Body of pancreas (tissue), 4 donors: ENCODE data around the gene ATP5MK.

Source experiments
- POLR2A ChIP-seq, 3 donors: fragments of 450-650 bp; IDR thresholded peaks; one replicate each; pipeline ENCODE4 v1.6.1; 2016; ENCODE audit warnings: antibody characterized with exemption in 3 of 3, mild to moderate bottlenecking in 2 of 3
- TF ChIP-seq, protein P1 (sequence below), 7 experiments: fragments of 450-650 bp in 4 of 7; fragments of 200-600 bp in 3 of 7; sonication (generic) in 3 of 7; IDR thresholded peaks; one replicate each; pipeline ENCODE4 v1.5.1; 2016 to 2019; ENCODE audit warnings: antibody characterized with exemption in 7 of 7

DNA sequence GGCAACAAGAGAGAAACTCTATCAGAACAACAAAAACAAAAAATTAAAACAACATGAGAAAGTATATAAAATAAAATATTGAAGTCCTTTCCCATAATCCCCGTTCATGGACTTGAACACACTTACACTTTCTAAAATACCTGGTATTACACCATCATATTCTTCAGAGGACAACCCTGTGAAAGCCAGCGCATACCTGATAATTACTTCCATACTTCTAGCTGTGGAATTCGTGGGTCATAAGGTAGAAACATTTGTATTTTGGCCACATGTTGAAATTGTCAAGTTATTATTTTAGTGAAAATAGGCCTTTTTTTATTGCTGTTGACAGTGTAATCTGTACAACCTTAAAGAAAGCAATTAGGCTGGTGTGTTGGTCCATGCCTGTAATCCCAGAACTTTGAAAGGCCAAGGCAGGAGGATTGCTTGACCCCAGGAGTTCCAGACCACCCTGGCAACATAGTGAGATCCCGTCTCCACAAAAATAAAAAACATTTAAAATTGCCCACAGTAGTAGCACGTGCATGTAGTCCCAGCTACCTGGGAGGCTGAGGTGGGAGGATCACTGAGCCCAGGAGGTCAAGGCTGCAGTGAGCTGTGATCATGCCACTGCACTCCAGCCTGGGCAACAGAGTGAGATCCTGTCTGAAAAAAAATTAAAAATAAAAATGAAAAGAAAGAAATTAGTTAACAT is 40.2 kb downstream of the ATP5MK start:
- TF ChIP-seq, protein P1, sequence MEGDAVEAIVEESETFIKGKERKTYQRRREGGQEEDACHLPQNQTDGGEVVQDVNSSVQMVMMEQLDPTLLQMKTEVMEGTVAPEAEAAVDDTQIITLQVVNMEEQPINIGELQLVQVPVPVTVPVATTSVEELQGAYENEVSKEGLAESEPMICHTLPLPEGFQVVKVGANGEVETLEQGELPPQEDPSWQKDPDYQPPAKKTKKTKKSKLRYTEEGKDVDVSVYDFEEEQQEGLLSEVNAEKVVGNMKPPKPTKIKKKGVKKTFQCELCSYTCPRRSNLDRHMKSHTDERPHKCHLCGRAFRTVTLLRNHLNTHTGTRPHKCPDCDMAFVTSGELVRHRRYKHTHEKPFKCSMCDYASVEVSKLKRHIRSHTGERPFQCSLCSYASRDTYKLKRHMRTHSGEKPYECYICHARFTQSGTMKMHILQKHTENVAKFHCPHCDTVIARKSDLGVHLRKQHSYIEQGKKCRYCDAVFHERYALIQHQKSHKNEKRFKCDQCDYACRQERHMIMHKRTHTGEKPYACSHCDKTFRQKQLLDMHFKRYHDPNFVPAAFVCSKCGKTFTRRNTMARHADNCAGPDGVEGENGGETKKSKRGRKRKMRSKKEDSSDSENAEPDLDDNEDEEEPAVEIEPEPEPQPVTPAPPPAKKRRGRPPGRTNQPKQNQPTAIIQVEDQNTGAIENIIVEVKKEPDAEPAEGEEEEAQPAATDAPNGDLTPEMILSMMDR (IDR thresholded peaks at IDR 0.05): no peak
- TF ChIP-seq POLR2A (IDR thresholded peaks at IDR 0.05): no peak
